Femur (tissue), 1 donor: Measurements from ENCODE around the gene PLOD2.
A peak's percentile ranks its signal among the peaks of the same experiment; 100 is the strongest.

ENCODE experiments used
- DNase-seq: peaks from one replicate; pipeline ENCODE4 v3.0.0-alpha.2; 2017

The PLOD2 gene

DNA sequence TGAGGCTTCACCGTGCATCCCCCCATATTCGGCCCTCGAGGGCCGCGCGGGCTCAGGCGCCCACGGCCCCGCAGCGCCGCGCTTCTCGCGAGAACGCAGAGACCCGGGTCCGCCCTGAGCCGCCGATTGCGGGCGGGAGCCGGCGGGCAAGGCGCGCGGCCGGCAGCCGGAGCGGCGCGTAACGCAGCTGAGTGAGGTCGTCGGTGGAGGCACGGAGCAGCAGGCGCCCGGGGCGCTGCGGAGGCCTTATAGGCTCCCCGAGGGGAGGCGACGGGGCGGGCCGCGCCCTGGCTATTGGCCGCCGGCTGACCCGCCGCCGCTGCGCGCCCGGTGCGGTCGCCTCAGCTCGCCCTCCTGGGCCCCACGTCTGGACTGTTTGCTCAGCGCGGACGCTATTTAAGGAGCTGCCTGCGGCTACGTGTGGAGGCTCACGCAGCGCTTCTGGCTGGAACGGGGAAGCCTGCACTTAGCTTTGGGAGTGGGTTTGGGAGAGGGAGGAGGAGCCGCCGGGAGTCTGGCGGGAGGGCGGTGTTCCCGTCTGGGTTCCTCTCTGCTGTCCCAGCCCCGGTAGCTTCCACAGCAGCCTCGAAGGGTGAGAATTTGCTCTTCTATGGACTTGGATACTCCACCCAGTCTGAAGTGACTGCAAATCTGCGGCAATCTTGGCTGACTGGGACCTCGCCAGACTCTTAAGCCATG is at the start of gene PLOD2:
Gene PLOD2 (minus strand): TSS at position 221 of the 699 bp plus-strand sequence. CDS start 195 bp downstream, at position 26.
- DNase-seq, result peak; percentile 91

DNA sequence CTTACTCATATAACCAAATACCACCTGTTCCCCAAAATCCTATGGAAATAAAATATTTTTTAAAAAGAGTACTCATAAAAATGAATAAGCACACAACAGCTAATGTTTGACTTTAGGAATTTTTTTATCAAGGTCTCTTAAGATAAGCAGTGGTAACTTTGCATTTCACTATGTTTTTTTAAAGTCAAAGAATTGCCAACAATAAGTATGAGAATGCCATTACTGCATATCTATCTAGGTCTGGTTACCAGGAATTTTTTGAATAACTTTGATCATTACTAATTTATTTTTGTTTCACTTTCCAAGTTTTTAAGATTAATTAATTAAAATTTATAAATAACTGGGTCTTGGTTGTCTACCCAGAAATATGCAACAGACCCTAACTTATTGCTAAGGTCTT is 48.4 kb upstream of the PLOD2 start:
- no peak for DNase-seq

DNA sequence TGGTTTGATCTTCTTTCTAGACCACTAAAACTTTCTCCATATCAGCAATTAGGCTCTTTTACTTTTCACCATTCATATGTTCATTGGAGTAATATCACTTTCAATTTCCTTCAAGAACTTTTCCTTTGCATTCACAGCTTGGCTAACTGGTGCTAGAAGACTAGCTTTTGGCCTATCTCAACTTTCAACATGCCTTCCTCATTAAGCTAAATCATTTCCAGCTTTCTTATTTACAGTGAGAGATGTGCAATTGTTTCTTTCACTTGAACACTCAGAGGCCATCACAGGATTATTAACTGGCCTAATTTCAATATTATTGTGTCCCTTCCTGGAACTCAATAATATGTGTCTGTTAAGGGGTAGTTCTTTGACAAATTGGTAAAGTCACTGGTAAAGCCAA is 42.8 kb upstream of the PLOD2 start:
- DNase-seq, result no peak

DNA sequence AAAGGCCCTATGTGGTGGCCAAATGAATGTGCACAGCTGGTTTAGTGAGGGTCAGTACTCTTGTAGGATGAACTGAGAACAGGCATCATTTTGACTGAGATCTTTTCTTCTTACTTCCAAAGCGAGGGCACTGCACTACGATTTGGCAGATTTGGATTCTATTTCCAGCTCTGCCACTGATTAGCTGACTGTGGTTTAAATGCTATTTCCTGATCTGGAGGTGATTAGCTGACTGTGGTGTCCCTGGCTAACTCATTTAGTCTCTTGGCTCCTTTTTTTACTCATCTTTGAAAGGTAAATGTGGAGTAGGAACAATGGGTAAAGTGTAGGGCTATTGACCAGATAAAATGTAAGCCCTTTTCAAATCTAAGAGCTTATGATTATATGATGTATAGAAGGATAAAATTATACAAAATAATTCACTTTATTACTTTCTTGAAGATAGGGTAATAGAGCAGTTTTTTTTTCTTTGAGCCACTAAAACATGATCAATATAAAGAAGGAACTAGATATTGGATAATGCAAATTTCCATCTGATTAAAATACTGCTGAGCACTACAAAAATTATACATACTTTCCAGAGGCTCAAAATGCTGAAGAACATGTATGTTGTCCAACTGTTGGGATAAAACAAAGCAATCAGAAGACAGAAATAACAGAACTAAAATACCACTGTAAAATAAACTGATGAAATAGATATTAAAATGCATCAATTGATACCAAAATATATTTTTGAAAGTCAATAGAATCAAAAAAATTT is 39.7 kb upstream of the PLOD2 start:
- no peak for DNase-seq

DNA sequence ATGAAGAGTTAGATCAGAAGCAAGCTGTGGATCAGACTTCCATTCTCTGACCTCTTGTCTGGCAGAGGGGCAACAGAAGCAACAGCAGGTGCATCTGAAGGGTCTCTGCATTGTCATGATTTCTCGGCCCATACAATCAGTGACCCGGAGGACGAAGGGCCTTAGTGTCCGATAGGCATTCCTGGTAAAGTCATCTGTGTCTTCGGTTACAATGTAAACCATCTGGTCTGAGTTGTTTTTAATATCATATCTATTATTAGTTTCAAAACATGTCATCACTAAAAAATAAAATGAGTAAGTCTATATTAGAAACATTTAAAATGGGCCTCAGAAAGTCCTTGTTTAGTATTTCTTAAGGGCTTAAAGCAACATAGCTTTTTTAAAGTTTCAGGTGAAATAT is 38.8 kb upstream of the PLOD2 start:
- DNase-seq, result no peak

DNA sequence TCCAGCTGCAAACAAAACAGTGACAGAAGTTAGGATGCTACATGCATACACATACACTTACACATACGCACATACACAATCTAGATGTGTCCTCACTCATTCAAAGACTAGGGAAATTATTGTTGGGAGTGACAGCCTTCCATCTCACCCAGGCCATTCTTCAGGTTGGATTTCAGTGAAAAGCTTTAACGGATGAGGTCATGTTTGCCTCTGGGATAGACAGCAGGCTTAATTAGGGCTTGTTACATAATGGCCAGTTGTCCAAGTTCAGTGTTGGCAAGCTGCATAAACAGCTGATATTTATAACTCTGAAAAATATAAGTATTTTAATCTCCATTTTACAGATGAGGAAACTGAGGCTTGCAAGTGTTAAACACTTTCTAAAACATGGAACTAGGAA is 35.8 kb upstream of the PLOD2 start:
- no peak for DNase-seq

DNA sequence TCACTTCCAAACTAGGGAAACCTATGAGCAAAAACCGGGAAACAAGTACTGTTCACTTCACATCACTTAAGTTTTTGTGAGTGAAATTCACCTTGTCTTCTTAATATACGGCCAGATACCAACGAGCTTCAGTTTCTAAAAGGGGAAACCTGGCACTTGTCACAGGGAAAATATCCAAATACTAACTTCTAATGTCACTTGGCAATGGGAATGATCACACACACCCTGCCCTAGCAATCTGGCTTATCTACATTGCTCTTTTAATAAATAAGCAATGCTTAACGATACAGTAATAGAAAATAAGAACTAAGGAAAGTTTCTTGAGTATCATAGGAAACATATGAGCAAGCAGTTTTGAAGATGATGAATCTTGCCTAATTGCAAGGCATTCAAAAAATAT is 34.6 kb upstream of the PLOD2 start:
- DNase-seq, result no peak

DNA sequence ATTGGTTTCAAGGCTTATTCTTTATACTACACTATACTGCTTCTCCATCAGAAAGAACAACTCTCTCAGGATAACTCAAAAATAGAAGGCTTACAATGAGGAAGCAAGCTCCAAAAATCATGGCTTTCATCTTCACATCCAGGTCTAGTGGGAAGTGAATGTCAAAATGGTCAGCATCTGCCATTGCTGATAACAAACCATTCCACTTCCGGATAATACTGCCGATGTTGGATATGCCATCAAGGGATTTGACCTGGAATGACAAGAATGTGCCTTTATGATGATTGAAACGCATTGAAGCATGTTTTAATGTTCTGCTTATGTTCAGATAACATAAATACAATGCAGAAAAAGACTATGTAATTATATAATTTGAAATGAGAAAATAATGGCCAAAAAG is 34.0 kb upstream of the PLOD2 start:
- no peak for DNase-seq

DNA sequence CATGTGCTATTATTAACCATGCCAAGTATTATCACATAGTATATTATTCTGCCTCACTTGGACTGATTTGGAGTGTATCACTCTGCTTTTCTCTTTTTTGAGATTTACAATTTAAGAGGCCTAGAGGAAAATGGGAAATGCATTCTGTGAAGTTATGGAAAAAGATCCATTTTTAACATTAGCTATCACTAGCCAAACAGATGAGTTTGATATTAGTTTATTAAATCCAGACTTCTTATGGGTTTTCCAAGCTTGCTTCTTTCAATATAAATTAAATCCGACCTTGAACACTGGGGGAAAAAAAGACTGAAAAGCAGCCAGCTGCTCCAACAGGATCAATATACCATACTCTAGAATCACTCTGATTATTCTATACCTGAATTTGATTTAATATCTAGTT is 30.1 kb upstream of the PLOD2 start:
- no peak for DNase-seq

DNA sequence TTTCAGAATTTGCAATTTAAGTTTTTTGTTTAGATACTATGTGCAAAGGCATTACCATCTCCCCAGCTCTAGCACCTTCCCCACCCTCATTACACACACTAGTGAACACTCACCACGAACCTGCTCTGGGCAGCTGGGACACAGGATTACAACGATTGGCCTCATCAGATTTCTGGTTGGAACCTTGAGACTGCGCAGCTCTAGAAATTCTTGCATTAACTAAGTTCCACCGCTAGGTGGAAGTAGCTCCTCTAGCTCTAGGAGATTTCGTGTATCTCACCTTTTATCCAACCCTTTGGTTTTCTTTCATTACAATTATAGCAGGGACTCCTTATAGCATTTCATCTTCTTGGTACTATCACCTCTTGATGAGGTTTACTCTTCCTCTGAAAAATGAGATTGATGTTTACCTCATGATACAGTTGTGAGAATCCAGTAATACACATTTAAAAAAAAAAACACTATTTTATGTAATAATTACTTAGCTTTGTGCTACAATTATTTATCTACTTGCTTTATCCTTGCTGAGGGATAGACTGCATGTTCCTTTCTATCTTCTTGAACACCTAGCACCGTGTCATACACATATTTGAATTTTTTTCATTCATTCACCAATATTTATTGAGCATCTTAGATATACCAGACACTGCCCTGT is 28.7 kb upstream of the PLOD2 start:
- peak; percentile 23 for DNase-seq

DNA sequence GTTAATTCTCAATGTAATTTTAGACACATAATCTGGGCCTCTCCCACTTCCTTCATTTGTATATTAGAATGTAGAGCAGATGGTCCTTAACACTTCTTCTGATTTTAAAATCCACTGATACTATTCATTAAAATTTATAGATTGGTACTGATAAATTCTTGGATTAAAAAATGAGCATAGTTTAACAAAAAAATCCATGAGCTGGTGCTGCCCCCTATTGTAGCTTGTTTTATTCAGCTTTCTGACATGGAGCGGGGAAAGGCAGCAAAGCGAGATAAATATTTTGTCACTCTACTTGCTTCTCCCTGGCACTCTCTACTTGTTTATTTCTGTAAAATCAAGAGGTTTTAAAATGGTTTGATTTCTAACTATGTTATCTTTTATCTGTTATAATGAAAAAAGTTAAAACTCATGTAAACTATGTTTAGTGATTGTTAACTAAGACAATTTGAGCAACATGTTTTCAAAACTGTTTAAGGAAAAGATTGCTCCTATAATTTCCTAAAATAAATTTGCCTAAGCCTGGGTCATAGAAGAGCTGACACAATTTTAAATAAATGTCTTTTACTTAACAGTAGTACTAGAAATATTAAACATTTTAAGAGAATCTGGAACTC is 26.5 kb upstream of the PLOD2 start:
- no peak for DNase-seq

DNA sequence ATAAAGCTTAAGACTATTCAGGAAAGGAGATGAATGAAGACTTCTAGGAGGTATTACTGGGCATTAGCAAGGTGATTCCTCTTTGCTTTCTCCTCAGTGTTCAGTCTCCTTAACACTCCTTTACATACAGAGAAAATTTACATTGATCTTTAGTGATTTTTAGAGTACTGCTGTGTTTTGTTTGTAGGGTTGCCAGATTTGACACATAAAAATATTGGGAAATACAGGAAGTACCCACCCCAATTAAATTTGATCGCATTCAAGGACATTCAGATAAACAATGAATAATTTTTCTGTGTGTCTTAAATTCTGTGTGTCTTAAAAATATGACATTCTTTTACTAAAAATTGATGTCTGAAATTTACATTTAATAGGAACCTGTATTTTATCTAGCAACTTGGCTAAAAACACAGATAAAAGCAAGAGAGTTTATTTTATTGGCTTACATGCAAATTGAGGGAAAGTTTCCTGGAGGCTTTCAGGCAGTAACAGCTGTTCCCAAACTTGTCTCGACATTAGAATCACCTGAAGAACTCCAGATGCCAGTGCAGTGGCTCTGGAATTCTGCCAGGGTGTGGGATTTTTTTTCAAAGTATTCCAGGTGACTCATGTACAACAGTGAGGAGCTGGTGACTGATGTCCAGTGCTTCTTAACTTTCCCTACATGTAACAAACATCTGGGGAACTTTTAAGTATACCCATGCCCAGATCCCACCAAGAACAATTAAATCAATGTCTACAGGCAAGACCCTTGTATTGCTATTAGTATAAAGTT is 23.4 kb upstream of the PLOD2 start:
- DNase-seq, result no peak

DNA sequence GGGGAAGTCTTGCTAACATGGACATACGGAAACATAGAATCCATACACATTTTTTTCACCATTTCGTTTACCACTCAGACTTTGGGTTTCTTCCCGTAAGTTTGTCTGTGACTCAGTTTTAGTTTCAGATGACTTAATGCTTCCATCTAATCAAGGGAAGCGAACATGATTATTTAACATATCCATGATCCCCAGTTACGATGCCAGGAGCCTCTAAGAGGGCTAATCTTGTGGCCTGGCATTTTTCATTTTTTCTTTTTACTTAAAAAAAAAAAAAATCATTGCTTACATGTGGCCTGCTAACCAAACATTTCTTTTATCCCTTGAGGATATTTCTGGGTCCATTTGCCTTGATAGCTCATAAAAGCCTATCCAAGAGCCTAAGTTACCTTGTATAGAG is 20.2 kb upstream of the PLOD2 start:
- no peak for DNase-seq

DNA sequence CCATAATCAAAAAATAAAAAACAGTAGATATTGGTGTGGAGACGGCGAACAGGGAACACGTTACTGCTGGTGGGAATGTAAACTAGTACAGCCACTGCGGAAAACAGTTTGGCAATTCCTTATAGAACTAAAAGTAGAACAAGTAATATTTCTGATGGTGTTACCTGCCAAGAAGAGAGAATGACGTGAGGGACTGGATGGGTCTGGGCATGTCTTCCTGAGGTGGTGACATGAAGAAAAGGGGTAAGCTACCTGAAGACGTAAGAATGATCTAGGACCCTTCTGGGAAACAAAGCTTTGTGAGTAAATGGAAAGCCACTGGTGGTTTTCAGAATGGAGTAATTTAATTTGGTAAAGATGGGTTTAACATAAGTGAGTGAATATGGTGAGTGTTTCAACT is 19.4 kb upstream of the PLOD2 start:
- DNase-seq, result no peak

DNA sequence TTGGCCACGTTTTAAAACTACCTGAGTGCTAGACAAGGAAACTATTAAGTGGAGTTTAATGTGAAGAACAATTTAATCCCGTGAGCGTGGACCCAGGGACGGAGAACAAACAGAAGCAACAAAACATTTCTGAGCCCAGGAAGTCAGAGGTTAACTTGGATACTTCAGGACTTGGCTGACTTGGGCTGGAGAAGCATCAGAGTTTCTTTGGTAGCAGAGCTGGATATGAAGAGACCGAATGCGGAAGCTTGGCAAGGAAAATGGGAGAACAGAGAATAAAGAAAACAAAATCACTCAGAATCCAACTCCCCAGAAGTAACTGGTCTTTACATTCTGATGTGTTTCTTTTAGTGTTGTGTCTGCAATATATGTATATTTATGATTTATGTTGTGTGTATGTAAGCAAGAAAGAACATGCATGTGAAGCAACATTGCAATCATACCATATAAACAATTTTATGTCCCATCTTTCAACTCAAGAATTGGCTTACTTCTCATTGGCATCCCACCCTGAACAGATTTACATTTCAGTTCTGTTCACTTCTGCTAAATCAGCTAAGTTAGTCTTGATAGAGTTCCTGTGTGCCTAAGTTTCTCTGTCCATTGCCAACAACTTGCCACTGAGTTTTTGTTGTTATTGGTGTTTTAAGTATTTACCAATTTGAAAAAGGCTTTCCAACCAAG is 17.2 kb upstream of the PLOD2 start:
- DNase-seq, result no peak

DNA sequence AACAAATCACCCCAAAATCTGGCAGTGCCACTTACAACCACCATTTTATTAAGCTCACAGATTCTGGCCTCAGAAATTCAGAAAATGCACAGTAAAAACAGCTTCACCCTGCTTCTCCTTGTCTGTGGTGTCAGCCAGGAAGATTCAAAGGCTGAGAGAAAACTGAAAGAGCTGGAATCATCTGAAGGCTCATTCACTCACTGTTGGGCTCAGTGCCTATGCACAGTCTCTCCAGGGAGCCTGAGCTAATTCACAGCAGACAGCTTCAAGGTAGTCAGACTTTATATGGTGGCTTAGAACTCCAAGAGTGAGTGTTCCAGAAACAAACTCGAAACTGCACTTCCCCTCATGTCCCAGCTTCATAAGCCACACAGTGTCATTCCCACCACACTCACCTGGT is 16.5 kb upstream of the PLOD2 start:
- peak; percentile 40 for DNase-seq

DNA sequence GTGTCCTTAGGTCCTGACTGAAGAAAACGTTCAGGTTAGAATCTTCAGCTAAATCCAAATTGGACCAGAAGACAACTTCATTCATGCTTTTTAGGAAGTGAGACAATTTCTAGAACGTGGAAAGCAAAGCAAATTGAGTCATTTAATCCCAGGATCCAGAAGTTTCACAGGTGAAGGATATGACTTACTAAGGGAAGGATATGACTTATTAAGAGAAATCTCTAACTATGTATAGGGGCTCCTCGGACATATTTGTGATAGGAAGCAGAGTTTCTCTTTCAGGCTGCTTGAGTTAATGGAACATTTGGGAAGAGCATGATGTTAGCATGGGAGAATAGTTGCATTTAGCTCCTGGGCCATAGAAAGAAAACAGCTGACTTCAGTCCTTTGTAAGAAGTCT is 16.1 kb upstream of the PLOD2 start:
- DNase-seq, result no peak

DNA sequence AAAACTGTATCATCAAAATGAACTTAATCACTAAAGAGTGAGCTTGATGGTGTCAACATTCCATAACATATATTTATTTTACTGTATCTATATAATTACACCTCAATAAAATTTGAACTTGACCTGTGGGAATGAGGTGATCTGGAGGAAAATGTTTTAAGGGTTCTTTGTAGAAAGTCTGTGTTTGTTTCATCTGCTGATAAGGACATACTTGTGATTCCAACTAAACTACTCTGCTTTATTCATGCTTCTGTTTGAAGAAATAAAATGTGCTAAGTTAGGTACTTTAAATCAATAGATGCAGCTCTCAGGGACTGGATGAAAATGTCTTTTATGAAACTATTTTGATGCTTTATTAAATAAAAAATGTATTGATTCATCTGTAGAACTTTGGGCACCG is 11.6 kb upstream of the PLOD2 start:
- DNase-seq, result no peak

DNA sequence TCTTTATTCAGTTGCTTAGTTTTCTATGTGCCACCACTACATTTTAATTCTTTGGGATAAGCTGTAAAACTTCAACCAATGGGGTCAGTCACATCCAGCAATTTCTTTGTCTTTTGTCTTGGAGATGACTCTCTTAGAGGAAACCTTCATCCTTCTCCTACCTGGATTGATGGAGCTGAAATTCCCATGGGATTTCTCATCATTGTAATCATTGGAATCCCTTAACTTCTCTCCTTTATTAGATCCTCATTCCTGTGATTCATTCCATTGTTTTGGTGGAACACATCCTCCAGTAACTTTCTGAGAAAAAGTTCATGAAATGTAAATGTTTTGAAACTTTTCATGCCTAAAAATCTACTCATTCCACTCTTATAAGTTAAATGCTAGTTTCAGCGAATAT is 9.6 kb upstream of the PLOD2 start:
- no peak for DNase-seq

DNA sequence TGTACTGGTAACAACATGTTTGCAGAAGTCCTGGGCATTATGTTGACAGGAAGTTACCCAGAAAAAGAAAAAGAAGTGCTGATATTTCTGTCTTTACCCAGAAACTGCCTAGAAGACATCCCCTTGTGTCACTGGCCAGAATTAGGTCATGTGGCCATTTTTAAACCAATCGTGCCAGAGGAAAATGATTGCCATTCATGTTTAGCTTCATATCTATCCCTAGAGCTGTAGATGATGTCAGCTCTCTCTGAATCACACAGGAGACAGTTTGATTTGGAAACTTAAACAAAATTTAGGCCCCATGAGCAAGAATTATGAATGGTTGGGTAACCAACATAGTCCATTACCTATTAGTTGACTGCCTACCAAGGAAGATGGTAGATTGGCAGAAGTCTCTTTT is 8.9 kb upstream of the PLOD2 start:
- DNase-seq, result no peak

DNA sequence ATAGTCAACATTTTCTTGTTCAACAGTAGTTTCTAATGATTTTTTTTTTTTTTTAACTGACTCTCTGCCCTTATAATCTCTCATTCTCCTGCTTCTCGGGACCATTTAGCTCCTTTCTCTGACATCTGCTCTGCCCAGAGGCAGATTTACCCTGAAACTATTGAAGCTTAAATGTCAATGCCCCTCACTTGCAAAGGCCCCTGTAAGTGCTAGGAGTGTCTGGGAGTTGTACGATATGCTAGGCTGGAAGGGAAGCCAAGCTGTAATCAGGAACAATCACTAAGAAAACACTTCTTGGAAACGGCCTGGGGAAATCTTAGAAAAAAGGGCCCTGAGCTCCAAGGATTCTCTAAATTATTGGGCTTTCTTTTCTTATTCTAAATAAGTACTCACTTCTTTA is 5.8 kb upstream of the PLOD2 start:
- DNase-seq, result no peak

DNA sequence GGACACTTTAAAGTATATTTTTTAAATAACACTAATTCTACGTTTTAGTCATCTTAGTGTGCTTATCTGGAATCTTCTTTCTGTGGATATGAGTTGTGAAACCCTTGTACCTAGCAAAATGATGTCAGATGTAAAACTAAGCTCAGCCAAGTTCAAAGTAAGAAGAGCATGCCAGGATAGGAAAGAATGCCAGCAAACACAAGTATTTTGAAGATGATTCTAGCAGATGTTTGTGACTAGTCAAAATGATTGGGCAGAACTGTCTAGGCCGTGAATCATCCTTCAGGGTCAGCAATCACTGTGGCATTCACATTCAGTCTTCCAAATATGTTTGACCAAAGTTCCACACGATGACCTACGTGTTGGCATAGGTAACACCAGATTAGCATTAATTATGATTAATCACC is 5.4 kb upstream of the PLOD2 start:
- DNase-seq, result no peak
